ENCODE measurements around the gene XPNPEP3. TPM values are rescaled to one million over a fixed set of nuclear protein-coding genes. Genes with fewer than 3 reads are reported as not detected.
A peak's percentile ranks its signal among the peaks of the same experiment; 100 is the strongest.

XPNPEP3 gene
- total RNA-seq, 2 donors from 2014 or later, result 9.4 to 12.5 TPM

DNA sequence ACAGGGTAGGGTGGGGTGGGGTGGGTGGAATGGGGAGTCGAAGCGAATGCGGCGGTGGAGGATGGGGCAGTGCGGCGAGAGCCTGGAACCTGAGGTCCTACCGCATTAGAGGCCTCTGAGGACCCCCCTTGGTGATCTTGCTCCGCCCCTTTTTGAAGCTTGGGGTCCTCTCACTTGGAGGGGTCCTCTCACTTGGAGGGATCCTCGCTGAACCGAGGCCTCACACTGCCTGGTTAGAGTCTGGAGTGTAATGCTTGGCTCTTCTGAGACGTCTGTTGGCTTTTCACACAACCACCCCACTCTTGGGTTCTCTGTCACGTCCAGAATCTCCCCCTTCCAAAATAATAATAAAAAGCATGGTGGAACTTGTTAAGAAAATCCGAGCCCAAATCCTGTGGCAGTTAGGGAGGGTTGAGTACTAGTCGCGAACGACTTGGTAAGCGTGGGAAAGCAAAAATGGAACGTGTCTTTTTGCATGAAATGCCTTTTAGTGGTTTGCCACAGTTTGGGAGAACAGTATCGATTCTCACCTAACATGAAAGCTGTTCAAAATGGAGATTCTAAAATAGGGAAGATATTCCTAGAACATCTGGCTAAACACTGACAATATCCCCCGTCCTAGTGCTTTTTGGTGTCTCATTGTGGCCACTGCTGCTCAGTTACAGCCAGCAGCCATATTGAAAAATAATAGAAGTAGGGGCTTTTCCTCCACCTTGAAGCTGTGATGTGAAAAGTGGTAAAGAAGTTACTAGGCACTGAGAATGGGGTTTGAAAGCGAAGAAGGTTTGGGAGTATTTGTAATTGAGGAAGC is 95.1 kb downstream of the XPNPEP3 start:
- Histone ChIP-seq H3K36me3 (peaks cover 20% of the 10 kb centered on the region), H3K4me3 (peak overlapping the region; percentile 71 to 80), H3K27ac (peak overlapping the region; percentile 94 to 97), H3K27me3 (no peaks in the 10 kb centered on the region), H3K4me1 (peaks cover 0 to 41% of the 10 kb centered on the region in 2 donors), H3K9me3 (no peaks in the 10 kb centered on the region)
- TF ChIP-seq, protein P1, sequence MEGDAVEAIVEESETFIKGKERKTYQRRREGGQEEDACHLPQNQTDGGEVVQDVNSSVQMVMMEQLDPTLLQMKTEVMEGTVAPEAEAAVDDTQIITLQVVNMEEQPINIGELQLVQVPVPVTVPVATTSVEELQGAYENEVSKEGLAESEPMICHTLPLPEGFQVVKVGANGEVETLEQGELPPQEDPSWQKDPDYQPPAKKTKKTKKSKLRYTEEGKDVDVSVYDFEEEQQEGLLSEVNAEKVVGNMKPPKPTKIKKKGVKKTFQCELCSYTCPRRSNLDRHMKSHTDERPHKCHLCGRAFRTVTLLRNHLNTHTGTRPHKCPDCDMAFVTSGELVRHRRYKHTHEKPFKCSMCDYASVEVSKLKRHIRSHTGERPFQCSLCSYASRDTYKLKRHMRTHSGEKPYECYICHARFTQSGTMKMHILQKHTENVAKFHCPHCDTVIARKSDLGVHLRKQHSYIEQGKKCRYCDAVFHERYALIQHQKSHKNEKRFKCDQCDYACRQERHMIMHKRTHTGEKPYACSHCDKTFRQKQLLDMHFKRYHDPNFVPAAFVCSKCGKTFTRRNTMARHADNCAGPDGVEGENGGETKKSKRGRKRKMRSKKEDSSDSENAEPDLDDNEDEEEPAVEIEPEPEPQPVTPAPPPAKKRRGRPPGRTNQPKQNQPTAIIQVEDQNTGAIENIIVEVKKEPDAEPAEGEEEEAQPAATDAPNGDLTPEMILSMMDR (IDR thresholded peaks at IDR 0.05), result no peak
- no peak for DNase-seq (ENCODE audit: low spot score)

DNA sequence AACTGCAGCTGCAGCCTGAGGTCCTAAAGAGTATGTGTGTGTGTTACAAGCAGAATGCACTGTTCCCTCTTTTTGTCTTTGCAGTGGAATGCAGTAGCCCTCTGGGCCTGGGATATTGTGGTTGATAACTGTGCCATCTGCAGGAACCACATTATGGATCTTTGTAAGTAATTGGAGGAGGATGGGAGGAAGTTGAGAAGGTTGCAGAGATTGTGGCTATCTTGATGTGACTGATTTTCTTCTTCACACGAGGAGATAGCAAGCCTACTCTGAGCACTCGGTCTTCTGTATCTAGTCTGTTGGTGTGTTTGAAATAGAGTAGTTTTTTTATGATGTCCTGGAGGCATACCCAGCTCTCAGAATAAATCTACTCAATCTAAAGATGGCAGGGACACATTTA is 96.5 kb downstream of the XPNPEP3 start:
- TF ChIP-seq, protein P1 (IDR thresholded peaks at IDR 0.05), result no peak

DNA sequence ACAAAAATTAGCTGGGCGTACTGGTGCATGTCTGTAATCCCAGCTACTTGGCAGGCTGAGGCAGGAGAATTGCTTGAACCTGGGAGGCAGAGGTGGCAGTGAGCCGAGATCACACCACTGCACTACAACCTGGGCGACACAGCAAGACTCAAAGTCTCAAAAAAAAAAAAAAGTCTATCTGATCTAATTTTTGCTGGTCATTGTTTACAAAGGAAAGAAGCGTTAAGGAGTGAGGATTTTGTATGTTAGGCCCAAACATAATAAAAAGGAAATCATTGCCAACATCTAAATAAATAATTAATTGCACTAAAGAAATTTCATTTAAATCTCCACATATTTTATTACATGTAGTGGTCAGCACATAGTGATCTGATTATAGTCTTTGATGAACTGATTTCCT is 97.2 kb downstream of the XPNPEP3 start:
- Histone ChIP-seq H3K27ac (no peak overlapping the region), H3K36me3 (peaks cover 26% of the 10 kb centered on the region), H3K9me3 (no peaks in the 10 kb centered on the region), H3K4me3 (no peak overlapping the region), H3K27me3 (no peaks in the 10 kb centered on the region), H3K4me1 (peaks cover 0 to 41% of the 10 kb centered on the region in 2 donors)
- DNase-seq (ENCODE audit: low spot score), result no peak
- TF ChIP-seq, protein P1 (IDR thresholded peaks at IDR 0.05), result no peak

More for the DNA sequence above, 96.5 kb downstream of the XPNPEP3 start:
- no peak overlapping the region for H3K27ac ChIP-seq
- H3K36me3 ChIP-seq, result peaks cover 26% of the 10 kb centered on the region
- H3K4me1 ChIP-seq, result peaks cover 0 to 41% of the 10 kb centered on the region in 2 donors
- no peak for DNase-seq (ENCODE audit: low spot score)
- no peak overlapping the region for H3K4me3 ChIP-seq
- no peaks in the 10 kb centered on the region for H3K27me3 ChIP-seq
- no peaks in the 10 kb centered on the region for H3K9me3 ChIP-seq

DNA sequence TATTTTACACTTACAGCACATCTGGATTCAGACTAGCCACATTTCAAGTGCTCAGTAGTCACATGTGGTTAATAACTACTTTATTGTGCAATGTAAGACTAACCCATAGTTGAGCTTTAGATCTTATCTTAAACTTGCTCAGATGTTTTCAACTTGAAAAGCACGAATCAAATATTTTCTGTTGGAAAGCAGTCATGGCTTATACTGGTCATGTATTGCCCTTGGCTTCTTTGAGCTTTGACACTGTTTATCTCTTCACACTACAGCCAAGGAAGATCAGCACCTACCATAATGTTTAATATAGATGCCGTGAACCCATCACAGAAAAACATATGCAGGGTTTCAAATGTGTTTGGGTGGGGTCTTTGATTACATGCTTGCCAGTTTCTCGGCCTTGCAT is 98.6 kb downstream of the XPNPEP3 start:
- no peaks in the 10 kb centered on the region for H3K9me3 ChIP-seq
- peaks cover 0 to 45% of the 10 kb centered on the region in 2 donors for H3K4me1 ChIP-seq
- peaks cover 26% of the 10 kb centered on the region for H3K36me3 ChIP-seq
- no peak for DNase-seq (ENCODE audit: low spot score)
- no peak overlapping the region for H3K4me3 ChIP-seq
- no peaks in the 10 kb centered on the region for H3K27me3 ChIP-seq
- no peak overlapping the region for H3K27ac ChIP-seq
- TF ChIP-seq, protein P1 (IDR thresholded peaks at IDR 0.05), result no peak

DNA sequence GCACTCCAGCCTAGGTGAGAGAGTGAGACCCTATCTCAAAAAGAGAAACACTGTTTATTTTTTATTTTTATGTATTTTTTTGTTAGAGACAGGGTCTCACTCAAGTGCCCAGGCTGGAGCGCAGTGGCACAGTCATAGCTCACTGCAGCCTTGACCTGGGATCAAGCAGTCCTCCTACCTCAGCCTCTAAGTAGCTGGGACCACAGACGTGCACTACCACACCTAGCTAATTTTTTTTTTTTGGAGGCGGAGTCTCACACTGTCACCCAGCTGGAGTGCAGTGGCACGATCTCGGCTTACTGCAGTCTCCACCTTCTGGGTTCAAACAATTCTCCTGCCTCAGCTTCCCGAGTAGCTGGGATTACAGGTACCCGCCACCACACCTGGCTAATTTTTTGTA is 100.7 kb downstream of the XPNPEP3 start:
- Histone ChIP-seq H3K27me3 (no peaks in the 10 kb centered on the region), H3K36me3 (peaks cover 26% of the 10 kb centered on the region), H3K4me1 (peaks cover 0 to 39% of the 10 kb centered on the region in 2 donors), H3K4me3 (no peak overlapping the region), H3K9me3 (no peaks in the 10 kb centered on the region), H3K27ac (no peak overlapping the region)
- no peak for DNase-seq (ENCODE audit: low spot score)
- TF ChIP-seq, protein P1 (IDR thresholded peaks at IDR 0.05), result no peak
